ENCODE results near the gene CFD. TPM values are rescaled to one million over a fixed set of nuclear protein-coding genes. Genes with fewer than 3 reads are reported as not detected.
A peak's percentile ranks its signal among the peaks of the same experiment; 100 is the strongest.

CFD gene
- total and polyA plus RNA-seq, 9 donors, result 3.8 to 335 (median 39.2) TPM

DNA sequence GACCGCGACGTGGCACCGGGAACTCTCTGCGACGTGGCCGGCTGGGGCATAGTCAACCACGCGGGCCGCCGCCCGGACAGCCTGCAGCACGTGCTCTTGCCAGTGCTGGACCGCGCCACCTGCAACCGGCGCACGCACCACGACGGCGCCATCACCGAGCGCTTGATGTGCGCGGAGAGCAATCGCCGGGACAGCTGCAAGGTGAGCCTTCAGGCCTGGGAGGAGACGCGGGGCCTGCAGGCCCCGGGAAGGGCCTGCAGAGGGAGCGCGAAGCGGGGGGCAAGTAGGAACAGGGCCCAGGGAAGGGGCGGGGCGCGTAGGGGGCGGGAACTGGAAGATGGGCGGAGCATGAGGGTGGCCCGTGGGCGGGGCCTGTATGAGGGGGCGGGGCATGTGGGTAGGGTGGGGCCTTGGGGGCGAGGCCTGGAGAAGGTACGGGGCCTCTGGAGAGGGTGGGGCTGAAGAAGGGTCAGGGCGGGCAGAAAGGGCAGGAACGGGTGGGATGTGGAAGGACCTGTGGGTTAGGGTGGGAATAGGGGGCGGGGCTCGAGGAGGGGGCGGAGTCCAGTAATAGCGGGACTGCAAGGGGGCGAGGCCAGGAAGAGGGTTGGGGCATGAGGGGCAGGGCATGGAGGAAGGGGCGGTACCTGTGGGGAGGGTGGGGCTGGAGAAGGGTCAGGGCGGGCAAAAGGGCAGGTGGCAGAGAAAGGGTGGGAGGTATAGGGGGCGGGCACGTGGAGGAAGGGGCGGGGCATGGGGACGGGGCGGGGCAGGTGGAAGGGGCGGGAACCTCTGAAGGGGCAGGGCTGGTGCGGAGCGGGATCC is 2.5 kb downstream of the CFD start:
- TF ChIP-seq, protein P1, sequence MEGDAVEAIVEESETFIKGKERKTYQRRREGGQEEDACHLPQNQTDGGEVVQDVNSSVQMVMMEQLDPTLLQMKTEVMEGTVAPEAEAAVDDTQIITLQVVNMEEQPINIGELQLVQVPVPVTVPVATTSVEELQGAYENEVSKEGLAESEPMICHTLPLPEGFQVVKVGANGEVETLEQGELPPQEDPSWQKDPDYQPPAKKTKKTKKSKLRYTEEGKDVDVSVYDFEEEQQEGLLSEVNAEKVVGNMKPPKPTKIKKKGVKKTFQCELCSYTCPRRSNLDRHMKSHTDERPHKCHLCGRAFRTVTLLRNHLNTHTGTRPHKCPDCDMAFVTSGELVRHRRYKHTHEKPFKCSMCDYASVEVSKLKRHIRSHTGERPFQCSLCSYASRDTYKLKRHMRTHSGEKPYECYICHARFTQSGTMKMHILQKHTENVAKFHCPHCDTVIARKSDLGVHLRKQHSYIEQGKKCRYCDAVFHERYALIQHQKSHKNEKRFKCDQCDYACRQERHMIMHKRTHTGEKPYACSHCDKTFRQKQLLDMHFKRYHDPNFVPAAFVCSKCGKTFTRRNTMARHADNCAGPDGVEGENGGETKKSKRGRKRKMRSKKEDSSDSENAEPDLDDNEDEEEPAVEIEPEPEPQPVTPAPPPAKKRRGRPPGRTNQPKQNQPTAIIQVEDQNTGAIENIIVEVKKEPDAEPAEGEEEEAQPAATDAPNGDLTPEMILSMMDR (IDR thresholded peaks at IDR 0.05), result no peak
- TF ChIP-seq POLR2A (IDR thresholded peaks at IDR 0.05) (no peak), EP300 (IDR thresholded peaks at IDR 0.05) (no peak)
- Histone ChIP-seq H3K4me3 (no peak overlapping the region), H3K36me3 (no peaks in the 10 kb centered on the region), H3K9me3 (no peaks in the 10 kb centered on the region), H3K4me1 (ENCODE audit: insufficient read depth) (peaks cover 9% of the 10 kb centered on the region), H3K27ac (no peak overlapping the region), H3K27me3 (peaks cover 4% of the 10 kb centered on the region)
- DNase-seq, result peak in 4 of 5 donors; percentile 53 to 70 (median 64)
- intact Hi-C loops (cut with DNase I), result loop anchor here in 1 of 4 donors (5.0 kb wide), 1 partner anchor 120 kb away; the partner anchor contains the start of gene WDR18
- 10 to 28% (median 11%) methylated on average over 38 to 60 of the region's 60 CpGs for WGBS, 3 donors

GRCh38 chr19:862581-863314 is 3.3 kb downstream of the CFD start:
- WGBS, 3 donors, result 11 to 13% (median 12%) methylated on average over 36 to 48 of the region's 48 CpGs
- Histone ChIP-seq H3K27ac (no peak overlapping the region), H3K4me3 (no peak overlapping the region), H3K9me3 (no peaks in the 10 kb centered on the region), H3K4me1 (ENCODE audit: insufficient read depth) (peaks cover 9% of the 10 kb centered on the region), H3K27me3 (peaks cover 4% of the 10 kb centered on the region), H3K36me3 (no peaks in the 10 kb centered on the region)
- intact Hi-C loops (cut with DNase I), result loop anchor here in 1 of 4 donors (5.0 kb wide), 1 partner anchor 120 kb away; the partner anchor contains the start of gene WDR18
- TF ChIP-seq, protein P1 (IDR thresholded peaks at IDR 0.05), result no peak
- TF ChIP-seq EP300 (IDR thresholded peaks at IDR 0.05) (no peak), POLR2A (IDR thresholded peaks at IDR 0.05) (no peak)
- DNase-seq, result peak; percentile 59 to 82 (median 73)

- 61 to 64% (median 63%) methylated on average over 7 of the region's 7 CpGs for WGBS, 3 donors
- H3K27me3 ChIP-seq, result peaks cover 4% of the 10 kb centered on the region
- H3K9me3 ChIP-seq, result no peaks in the 10 kb centered on the region
- H3K4me1 ChIP-seq (ENCODE audit: insufficient read depth), result peaks cover 9% of the 10 kb centered on the region
- no peaks in the 10 kb centered on the region for H3K36me3 ChIP-seq
- no peak for TF ChIP-seq EP300 (IDR thresholded peaks at IDR 0.05)
- TF ChIP-seq POLR2A (IDR thresholded peaks at IDR 0.05), result no peak
- TF ChIP-seq, protein P1 (IDR thresholded peaks at IDR 0.05), result no peak
- no peak for DNase-seq
- H3K27ac ChIP-seq, result no peak overlapping the region
- no peak overlapping the region for H3K4me3 ChIP-seq
- intact Hi-C loops (cut with DNase I), result loop anchor here in 1 of 4 donors (5.0 kb wide), 1 partner anchor 119 kb away; the partner anchor contains the start of gene WDR18
Measured at GRCh38 chr19:863315-863620, 3.8 kb downstream of the CFD start.

GRCh38 chr19:866769-867300 is 7.4 kb downstream of the CFD start:
- WGBS, 3 donors, result 84% methylated on average over 36 to 38 of the region's 38 CpGs
- Histone ChIP-seq H3K36me3 (no peaks in the 10 kb centered on the region), H3K4me3 (no peak overlapping the region), H3K27me3 (no peaks in the 10 kb centered on the region), H3K27ac (no peak overlapping the region), H3K4me1 (ENCODE audit: insufficient read depth) (peaks cover 10% of the 10 kb centered on the region), H3K9me3 (no peaks in the 10 kb centered on the region)
- DNase-seq, result no peak
- intact Hi-C loops (cut with DNase I), result loop anchor here in 2 of 4 donors (5.0 kb wide), 2 partner anchors 40 to 50 kb away; partner anchors contain the start of gene KISS1R (in 1 of the 2)
- TF ChIP-seq POLR2A (IDR thresholded peaks at IDR 0.05) (no peak), EP300 (IDR thresholded peaks at IDR 0.05) (no peak)
- TF ChIP-seq, protein P1 (IDR thresholded peaks at IDR 0.05), result no peak

All from ovary (tissue), 9 donors.